AG04450 (cell line): ENCODE results near the gene SEC16A. TPM values are rescaled to one million over a fixed set of nuclear protein-coding genes. Genes with fewer than 3 reads are reported as not detected.

Source experiments
- CTCF ChIA-PET: fragments of 300-600, 350-600 bp; formaldehyde crosslinking; extraction: SDS; loops from one replicate; lab custom pipeline; 2022; ENCODE audit warnings: antibody characterized with exemption, inconsistent platforms; lab: Charles Lee
- POLR2A ChIA-PET: fragments of 350-600 bp; formaldehyde crosslinking; extraction: SDS; loops from one replicate; lab custom pipeline; 2021; ENCODE audit warnings: antibody characterized with exemption, inconsistent platforms; lab: Yijun Ruan, JAX
- DNase-seq: peaks from one replicate; pipeline ENCODE4 v3.0.0-alpha.2; 2011; ENCODE audit warnings: low read depth, low spot score
- H3K27ac ChIP-seq: one replicate; pipeline ENCODE4 v1.5.1; 2012; ENCODE audit warnings: low read depth, low read length, control low read depth
- H3K27me3 ChIP-seq: one replicate; pipeline ENCODE4 v1.6.0; 2012; ENCODE audit warnings: low read length; ENCODE audit not compliant: control insufficient read depth, insufficient read depth
- H3K4me3 ChIP-seq: 2 replicates; pipeline ENCODE4 v1.5.1; 2011; ENCODE audit warnings: mild to moderate bottlenecking, low read depth, low read length, control low read depth
- H3K9me3 ChIP-seq: 2 replicates; pipeline ENCODE4 v1.5.1; 2012; ENCODE audit warnings: low read length; ENCODE audit not compliant: control insufficient read depth, insufficient read depth
- polyA plus RNA-seq: library from polyadenylated mRNA; depleted of rRNA; stranded (reverse); fragments of >200 nt; gene quantifications from 2 replicates; pipeline ENCODE4 v1.2.3, GENCODE V29; 2011
- TF ChIP-seq, protein P1 (sequence below): IDR thresholded peaks from 2 replicates; pipeline ENCODE4 v1.5.1; 2011; ENCODE audit warnings: low read depth, low read length, control low read depth, inconsistent platforms

The SEC16A gene
- polyA plus RNA-seq, 1 experiment: 23.2 TPM

DNA sequence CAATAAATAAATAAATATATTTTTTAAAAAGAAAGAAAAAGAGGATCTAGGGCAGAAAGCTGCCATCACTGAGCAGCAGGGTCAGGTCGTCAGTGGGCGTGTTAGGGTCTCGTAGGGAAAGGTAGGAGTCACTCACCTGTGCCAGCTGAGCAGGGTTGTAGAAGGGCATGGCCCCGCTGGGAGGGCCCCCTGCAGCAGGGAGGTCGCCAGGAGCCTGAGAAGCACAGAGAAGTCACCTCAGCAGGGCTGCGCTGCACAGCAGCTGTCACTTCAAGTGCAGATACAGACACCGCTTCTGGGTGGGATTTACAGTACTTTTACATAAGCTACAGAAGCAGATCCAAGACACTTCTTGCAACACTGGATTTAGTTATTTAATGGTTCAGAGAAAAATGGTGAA lies 39.2 kb downstream of the SEC16A start:
- Histone ChIP-seq H3K4me3 (no peak overlapping the region), H3K9me3 (no peaks in the 10 kb centered on the region; the same call in 1 of the 2 replicates), H3K27me3 (no peaks in the 10 kb centered on the region), H3K27ac (no peak overlapping the region)
- ChIA-PET CTCF (no interaction called here), POLR2A (no interaction called here)
- TF ChIP-seq, protein P1, sequence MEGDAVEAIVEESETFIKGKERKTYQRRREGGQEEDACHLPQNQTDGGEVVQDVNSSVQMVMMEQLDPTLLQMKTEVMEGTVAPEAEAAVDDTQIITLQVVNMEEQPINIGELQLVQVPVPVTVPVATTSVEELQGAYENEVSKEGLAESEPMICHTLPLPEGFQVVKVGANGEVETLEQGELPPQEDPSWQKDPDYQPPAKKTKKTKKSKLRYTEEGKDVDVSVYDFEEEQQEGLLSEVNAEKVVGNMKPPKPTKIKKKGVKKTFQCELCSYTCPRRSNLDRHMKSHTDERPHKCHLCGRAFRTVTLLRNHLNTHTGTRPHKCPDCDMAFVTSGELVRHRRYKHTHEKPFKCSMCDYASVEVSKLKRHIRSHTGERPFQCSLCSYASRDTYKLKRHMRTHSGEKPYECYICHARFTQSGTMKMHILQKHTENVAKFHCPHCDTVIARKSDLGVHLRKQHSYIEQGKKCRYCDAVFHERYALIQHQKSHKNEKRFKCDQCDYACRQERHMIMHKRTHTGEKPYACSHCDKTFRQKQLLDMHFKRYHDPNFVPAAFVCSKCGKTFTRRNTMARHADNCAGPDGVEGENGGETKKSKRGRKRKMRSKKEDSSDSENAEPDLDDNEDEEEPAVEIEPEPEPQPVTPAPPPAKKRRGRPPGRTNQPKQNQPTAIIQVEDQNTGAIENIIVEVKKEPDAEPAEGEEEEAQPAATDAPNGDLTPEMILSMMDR: no peak
- DNase-seq: no peak

DNA sequence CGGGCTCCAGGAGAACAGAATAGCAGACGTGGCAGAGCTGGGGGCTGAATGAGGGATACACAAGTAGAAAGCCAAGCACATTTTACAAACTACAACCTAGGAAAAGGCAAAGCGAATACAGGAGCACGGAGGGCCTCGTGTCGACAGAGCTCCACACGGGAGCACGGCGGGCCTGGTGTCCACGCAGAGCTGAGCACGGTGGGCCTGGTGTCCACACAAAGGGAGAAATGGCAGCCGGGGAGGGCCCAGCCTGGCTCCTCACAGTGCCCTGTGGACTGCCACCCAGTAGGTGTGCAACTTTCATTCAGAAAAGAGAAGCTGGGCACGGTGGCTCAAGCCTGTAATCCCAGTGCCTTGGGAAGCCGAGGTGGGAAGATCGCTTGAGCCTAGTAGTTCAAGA lies 39.8 kb downstream of the SEC16A start:
- Histone ChIP-seq H3K4me3 (no peak overlapping the region), H3K27ac (no peak overlapping the region), H3K27me3 (no peaks in the 10 kb centered on the region), H3K9me3 (no peaks in the 10 kb centered on the region; the same call in 1 of the 2 replicates)
- CTCF ChIA-PET: interaction anchor here (0.6 kb wide), 1 partner anchor 192 kb away, joined by 4 read pairs; no protein-coding TSS in a partner anchor
- POLR2A ChIA-PET: no interaction called here
- TF ChIP-seq, protein P1: no peak
- DNase-seq: no peak

DNA sequence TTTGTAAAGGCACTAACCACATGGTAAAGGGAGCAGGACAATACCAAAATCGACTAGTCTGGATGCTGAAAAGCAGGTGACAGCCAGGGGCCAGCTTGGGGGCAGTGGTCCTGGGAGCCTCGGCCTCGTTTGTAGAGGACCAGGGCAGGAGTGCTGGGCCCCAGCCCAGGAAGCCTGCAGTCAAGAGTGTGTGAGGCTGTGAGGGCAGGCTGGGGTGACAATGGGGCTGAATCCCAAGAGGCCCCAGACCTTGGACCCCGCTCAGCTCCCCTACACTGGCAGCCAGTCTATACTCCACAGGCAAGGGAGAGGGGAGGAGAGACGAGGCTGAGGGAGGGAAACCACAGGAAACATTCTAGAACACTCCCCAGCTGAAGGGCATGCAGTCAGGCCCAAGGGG lies 40.6 kb downstream of the SEC16A start:
- no peak for DNase-seq
- Histone ChIP-seq H3K27ac (no peak overlapping the region), H3K4me3 (no peak overlapping the region), H3K27me3 (no peaks in the 10 kb centered on the region), H3K9me3 (no peaks in the 10 kb centered on the region; the same call in 1 of the 2 replicates)
- TF ChIP-seq, protein P1: no peak
- ChIA-PET POLR2A (no interaction called here), CTCF (no interaction called here)

DNA sequence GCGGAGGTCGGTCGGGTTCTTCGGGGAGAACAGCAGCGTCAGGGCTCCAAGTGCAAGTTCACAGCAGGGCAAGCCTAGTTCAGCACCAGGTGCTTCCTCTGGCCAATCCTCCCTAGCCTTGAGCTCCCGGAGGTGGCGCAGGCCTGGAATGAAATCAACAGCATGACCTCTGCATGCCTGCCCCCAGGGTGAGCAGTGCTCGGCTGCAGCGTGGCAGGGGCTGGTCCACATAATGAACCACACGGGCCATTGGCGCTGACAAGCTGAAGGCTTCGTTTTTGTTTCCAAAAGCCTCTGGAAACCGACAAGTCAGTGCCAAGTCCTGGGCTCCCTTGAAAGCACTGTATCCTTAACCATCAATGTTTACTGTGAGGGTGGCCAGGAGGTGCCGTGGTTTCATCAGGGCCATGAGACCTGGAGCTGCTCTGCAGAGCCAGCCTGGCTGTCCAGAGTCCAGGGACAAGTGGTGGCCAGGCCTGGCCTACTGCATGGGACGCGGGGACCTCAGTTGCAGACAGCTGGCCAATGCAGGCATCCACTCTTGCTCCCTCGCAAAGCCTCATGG lies 41.1 kb downstream of the SEC16A start:
- TF ChIP-seq, protein P1: no peak
- H3K27ac ChIP-seq: no peak overlapping the region
- H3K9me3 ChIP-seq: no peaks in the 10 kb centered on the region; the same call in 1 of the 2 replicates
- POLR2A ChIA-PET: no interaction called here
- CTCF ChIA-PET: no interaction called here
- no peak overlapping the region for H3K4me3 ChIP-seq
- DNase-seq: no peak
- no peaks in the 10 kb centered on the region for H3K27me3 ChIP-seq

DNA sequence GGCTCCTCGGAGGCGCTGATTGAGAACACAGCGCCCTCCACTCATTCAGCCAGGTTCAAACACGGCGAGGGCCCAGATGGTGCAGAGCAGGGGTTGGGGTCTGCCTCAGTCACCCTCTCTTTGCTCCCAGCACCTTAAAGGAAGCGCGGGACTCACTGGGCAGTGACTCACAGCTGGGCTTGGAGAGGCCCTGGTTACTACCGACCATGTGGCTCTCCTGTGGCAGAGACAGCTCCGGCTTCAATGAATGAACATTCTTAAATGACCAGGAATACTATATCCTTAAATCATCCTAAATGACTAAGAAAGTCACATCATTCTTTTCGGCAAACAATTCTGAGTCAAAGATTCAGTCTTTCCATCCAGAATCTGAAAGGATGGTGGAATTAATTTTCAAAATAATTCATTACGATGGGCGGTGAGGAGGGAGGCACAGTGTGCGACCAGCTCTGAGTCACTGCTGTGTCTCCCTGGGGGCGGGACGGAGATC lies 41.6 kb downstream of the SEC16A start:
- CTCF ChIA-PET: interaction anchor here (1.4 kb wide), 1 partner anchor 128 kb away, joined by 5 read pairs; no protein-coding TSS in a partner anchor
- H3K9me3 ChIP-seq: peaks cover 3% of the 10 kb centered on the region; the same call in 1 of the 2 replicates
- H3K27ac ChIP-seq: no peak overlapping the region
- TF ChIP-seq, protein P1: no peak
- H3K27me3 ChIP-seq: no peaks in the 10 kb centered on the region
- POLR2A ChIA-PET: no interaction called here
- H3K4me3 ChIP-seq: no peak overlapping the region
- no peak for DNase-seq
